ENCODE data around the gene CD200.
A peak's percentile ranks its signal among the peaks of the same experiment; 100 is the strongest.

Gene CD200, protein sequence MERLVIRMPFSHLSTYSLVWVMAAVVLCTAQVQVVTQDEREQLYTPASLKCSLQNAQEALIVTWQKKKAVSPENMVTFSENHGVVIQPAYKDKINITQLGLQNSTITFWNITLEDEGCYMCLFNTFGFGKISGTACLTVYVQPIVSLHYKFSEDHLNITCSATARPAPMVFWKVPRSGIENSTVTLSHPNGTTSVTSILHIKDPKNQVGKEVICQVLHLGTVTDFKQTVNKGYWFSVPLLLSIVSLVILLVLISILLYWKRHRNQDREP

GRCh38 chr3:112333002-112333380, at the start of gene CD200:
CD200 (plus strand) TSS chr3:112333156; CDS start chr3:112333213, 57 bp downstream.
- no peak for TF ChIP-seq CTCF (conservative IDR thresholded peaks at IDR 0.05)

GRCh38 chr3:112289011-112289410, 43.9 kb upstream of the CD200 start:
- TF ChIP-seq CTCF (conservative IDR thresholded peaks at IDR 0.05) = no peak
- no peak overlapping the region for H3K27ac ChIP-seq

More at GRCh38 chr3:112333002-112333380, at the start of gene CD200:
- H3K27ac ChIP-seq = no peak within 1 kb of the TSS

DNA sequence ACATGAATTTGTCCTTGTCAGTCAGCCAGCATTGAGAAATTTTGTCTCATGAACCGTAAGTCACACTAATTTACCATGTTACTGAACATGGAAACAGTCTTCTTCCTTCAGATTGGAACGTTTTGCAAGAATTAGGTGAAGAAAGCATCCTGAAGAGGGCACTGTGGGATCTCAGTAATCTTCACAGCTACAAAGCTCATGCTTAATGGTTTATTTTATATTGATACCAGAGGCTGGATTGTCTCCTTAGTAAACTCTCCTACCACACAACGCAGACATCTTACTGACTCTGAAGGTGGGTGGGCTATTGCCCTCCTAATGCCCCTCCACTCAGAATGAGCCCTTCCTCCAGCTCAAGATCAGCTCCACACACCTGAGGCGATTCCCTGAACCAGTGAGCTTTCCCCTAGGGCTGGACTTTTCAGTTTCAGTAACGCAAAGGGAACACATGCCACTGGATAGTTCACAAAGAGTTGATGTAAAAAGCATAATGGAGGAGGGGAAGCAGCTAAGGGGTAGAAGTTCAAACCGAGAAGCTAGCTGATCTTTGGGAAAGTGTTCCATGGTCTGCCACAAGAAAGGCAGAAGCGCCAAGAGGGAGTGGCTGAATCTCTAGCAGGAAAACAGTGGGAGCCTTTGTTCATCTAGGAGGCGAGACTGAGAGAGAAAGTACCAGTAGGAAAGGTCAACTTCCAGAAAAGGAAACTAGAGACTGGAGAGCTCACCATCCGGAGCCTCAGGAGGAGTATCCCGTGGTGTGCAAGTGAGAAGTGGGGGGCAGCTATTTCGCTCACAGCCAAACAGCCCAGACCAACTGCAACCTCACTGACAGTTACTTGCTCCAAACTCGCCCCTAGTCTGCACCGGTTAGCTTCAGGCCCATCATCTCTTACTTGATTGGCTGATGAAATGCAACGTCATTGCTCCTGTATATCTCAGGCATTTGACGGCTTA, 39.3 kb upstream of the CD200 start, which contains the start of gene SLC9C1:
Gene SLC9C1 (minus strand): TSS at position 849 of the 954 bp plus-strand sequence. CDS start 7,425 bp downstream, outside the sequence.
- peak; percentile 75 for TF ChIP-seq CTCF (conservative IDR thresholded peaks at IDR 0.05)
- peak within 1 kb of the TSS; percentile 45 for H3K27ac ChIP-seq

- H3K27ac ChIP-seq = 0 out of 2 replicates have a peak overlapping the region, but pooled peaks have one; percentile 10
- TF ChIP-seq CTCF (conservative IDR thresholded peaks at IDR 0.05) = no peak
Measured at GRCh38 chr3:112297714-112298113, 35.2 kb upstream of the CD200 start.

GRCh38 chr3:112298781-112299180, 34.2 kb upstream of the CD200 start:
- no peak for TF ChIP-seq CTCF (conservative IDR thresholded peaks at IDR 0.05)
- H3K27ac ChIP-seq = no peak overlapping the region

DNA sequence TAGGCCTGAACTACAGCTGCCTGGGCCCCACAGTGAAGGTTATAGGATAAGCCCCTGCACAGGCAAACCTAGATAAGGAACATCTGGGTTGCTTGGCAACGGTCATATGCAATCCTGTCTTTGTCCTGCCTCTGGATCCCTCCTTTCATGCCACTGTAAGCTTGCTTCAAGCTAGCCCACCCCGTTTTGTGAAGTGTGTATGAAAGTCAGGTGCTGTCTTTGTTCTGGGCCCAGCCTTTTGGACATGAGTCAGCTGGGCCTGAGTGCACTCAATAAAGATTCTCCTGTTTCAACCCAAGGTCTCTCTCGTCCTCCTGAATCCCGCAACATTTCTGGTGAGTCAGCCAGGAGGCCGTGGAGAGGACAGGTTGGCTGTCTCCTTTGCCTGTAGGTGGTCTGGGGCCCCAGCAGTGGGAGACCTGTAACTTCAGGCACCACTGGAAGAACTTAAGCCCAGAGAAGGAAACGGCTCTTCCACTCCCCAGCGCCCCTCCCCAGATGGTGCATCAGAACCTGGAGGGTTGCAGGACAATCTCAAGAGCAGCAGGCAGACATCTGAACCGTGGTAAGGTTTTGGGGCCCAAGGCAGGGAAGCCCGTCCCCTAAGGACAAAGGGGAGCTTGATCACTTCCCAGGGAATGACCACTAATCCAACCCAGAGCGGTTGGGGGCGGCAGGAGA, 30.7 kb upstream of the CD200 start:
- no peak for TF ChIP-seq CTCF (conservative IDR thresholded peaks at IDR 0.05)
- peak overlapping the region; percentile 69; the same call in 1 of the 2 replicates for H3K27ac ChIP-seq

Measured in VCaP (cell line).